Keratinocyte (primary cell): ENCODE data around the gene SYP. TPM values are rescaled to one million over a fixed set of nuclear protein-coding genes. Genes with fewer than 3 reads are reported as not detected.

ENCODE experiments used
- DNase-seq: peaks from one replicate; pipeline ENCODE4 v3.0.0-alpha.2; 2011; ENCODE audit warnings: low read depth, missing footprints, low spot score
- FAIRE-seq: peaks from 2 replicates; lab custom pipeline; 2011; peaks lifted over from hg19 to GRCh38; lab: Jason Lieb, UNC
- H2AFZ ChIP-seq: 2 replicates; pipeline ENCODE4 v1.6.0; 2012; ENCODE audit warnings: low read length, control low read depth, inconsistent platforms; ENCODE audit not compliant: control insufficient read depth
- H3K27ac ChIP-seq: 2 replicates; pipeline ENCODE4 v1.5.1; 2011; ENCODE audit warnings: low read length; ENCODE audit not compliant: control insufficient read depth, insufficient read depth
- H3K27me3 ChIP-seq: 3 replicates; pipeline ENCODE4 v1.6.0; 2011; ENCODE audit warnings: low read length; ENCODE audit not compliant: control insufficient read depth, insufficient read depth; ENCODE audit errors: extremely low read depth
- H3K36me3 ChIP-seq, 2 experiments: 2 replicates in 1 of 2; 3 replicates in 1 of 2; pipeline ENCODE4 v1.5.1; 2011; ENCODE audit warnings: low read length in 2 of 2, mild to moderate bottlenecking in 1 of 2; ENCODE audit not compliant: control insufficient read depth in 2 of 2, insufficient read depth in 2 of 2; ENCODE audit errors: extremely low read depth in 1 of 2
- H3K4me1 ChIP-seq: 3 replicates; pipeline ENCODE4 v1.5.1; 2011; ENCODE audit warnings: low read length; ENCODE audit not compliant: control insufficient read depth, insufficient read depth; ENCODE audit errors: extremely low read depth
- H3K4me2 ChIP-seq: 3 replicates; pipeline ENCODE4 v1.6.0; 2011; ENCODE audit warnings: low read depth, low read length; ENCODE audit not compliant: control insufficient read depth, insufficient read depth; ENCODE audit errors: extremely low read depth
- H3K4me3 ChIP-seq, 3 experiments: fragments of 200-600 bp in 1 of 3; sonication (generic) in 1 of 3; 2 replicates in 2 of 3; 3 replicates in 1 of 3; pipeline ENCODE4 v1.5.1; 2011 to 2016; ENCODE audit warnings: low read length in 3 of 3, mild to moderate bottlenecking in 3 of 3, control low read depth in 2 of 3, inconsistent platforms in 1 of 3, low read depth in 1 of 3, mixed read lengths in 1 of 3, mixed run types in 1 of 3, moderate library complexity in 1 of 3; ENCODE audit not compliant: control insufficient read depth in 2 of 3, insufficient read depth in 2 of 3; ENCODE audit errors: extremely low read depth in 1 of 3
- H3K79me2 ChIP-seq: 2 replicates; pipeline ENCODE4 v1.6.0; 2012; ENCODE audit warnings: low read length; ENCODE audit not compliant: control insufficient read depth, insufficient read depth
- H3K9ac ChIP-seq: 3 replicates; pipeline ENCODE4 v1.6.0; 2011; ENCODE audit warnings: low read length; ENCODE audit not compliant: control insufficient read depth, insufficient read depth; ENCODE audit errors: extremely low read depth
- H3K9me1 ChIP-seq: 3 replicates; pipeline ENCODE4 v1.6.0; 2011; ENCODE audit warnings: low read length; ENCODE audit not compliant: control insufficient read depth, insufficient read depth; ENCODE audit errors: extremely low read depth
- H3K9me3 ChIP-seq: 2 replicates; pipeline ENCODE4 v1.5.1; 2012; ENCODE audit warnings: low read depth, low read length; ENCODE audit not compliant: control insufficient read depth
- H4K20me1 ChIP-seq: 3 replicates; pipeline ENCODE4 v1.6.0; 2011; ENCODE audit warnings: low read length; ENCODE audit not compliant: control insufficient read depth, insufficient read depth; ENCODE audit errors: extremely low read depth
- CTCF ChIP-seq, 3 experiments: IDR thresholded peaks in 1 of 3; conservative IDR thresholded peaks in 1 of 3; optimal IDR thresholded peaks in 1 of 3; 2 replicates in 2 of 3; 3 replicates in 1 of 3; pipeline versions ENCODE3 to v1.5.1; 2011; ENCODE audit warnings: low read length in 3 of 3, mild to moderate bottlenecking in 3 of 3, moderate library complexity in 2 of 3, control low read depth in 1 of 3, inconsistent platforms in 1 of 3; ENCODE audit not compliant: insufficient read depth in 2 of 3; ENCODE audit errors: extremely low read depth in 1 of 3
- EZH2 ChIP-seq: IDR thresholded peaks from one replicate; pipeline ENCODE4 v1.6.1; 2012; ENCODE audit warnings: inconsistent platforms, mild to moderate bottlenecking, low read length, moderate library complexity
- dilution Hi-C: fragments of 300-500 bp; cut with MboI; formaldehyde crosslinking; loops from one replicate; pipeline ENCODE4 v1.7.0; 2020; ENCODE audit warnings: low sequenced_read_pairs; ENCODE audit not compliant: extremely low pct_ligation_motif_present
- polyA plus RNA-seq, 5 experiments: library from polyadenylated mRNA; depleted of rRNA in 3 of 5; stranded (reverse) in 3 of 5; stranded (forward) in 1 of 5; unstranded in 1 of 5; fragments of >200 nt; gene quantifications; 1 replicate in 1 of 5; 2 replicates in 3 of 5; 3 replicates in 1 of 5; pipeline versions ENCODE4 v1.2.1 to v1.2.3, GENCODE V29; 2011 to 2012; ENCODE audit warnings: missing spikeins in 2 of 5, low read depth in 1 of 5, low replicate concordance in 1 of 5

SYP gene
- polyA plus RNA-seq, 1 donor (not counting 4 experiments of a cell fraction or from before 2014, with no cell fraction given) = 0.07 TPM

- H2AFZ ChIP-seq = peak overlapping the region; percentile 22
Observed at GRCh38 chrX:49166914-49167739, 32.9 kb downstream of the SYP start.

GRCh38 chrX:49165901-49166881, 33.8 kb downstream of the SYP start:
- dilution Hi-C loops = no loop called here
- Histone ChIP-seq H3K4me1 (peaks cover 10% of the 10 kb centered on the region), H3K79me2 (no peaks in the 10 kb centered on the region), H3K27ac (peak overlapping the region; percentile 95), H3K9me3 (no peaks in the 10 kb centered on the region), H3K36me3 (no peaks in the 10 kb centered on the region), H3K9ac (peak overlapping the region; percentile 88), H3K9me1 (no peaks in the 10 kb centered on the region), H3K4me3 (peak overlapping the region; percentile 4 to 77 (median 43)), H3K4me2 (peak overlapping the region; percentile 83), H3K27me3 (no peaks in the 10 kb centered on the region), H2AFZ (no peak overlapping the region), H4K20me1 (no peaks in the 10 kb centered on the region)
- DNase-seq = peak; percentile 71
- peak; percentile 32 for FAIRE-seq
- TF ChIP-seq CTCF (optimal IDR thresholded peaks at IDR 0.05 in 1 of 3, IDR thresholded peaks at IDR 0.05 in 1 of 3, conservative IDR thresholded peaks at IDR 0.05 in 1 of 3; ENCODE audit: extremely low read depth in 1 of 3, insufficient read depth in 2 of 3, low read length in 3 of 3) (peak in 1 of 3 experiments; percentile 55), EZH2 (no peak)

More at GRCh38 chrX:49166914-49167739, 32.9 kb downstream of the SYP start:
- no peaks in the 10 kb centered on the region for H3K27me3 ChIP-seq
- FAIRE-seq (peak; percentile 58), DNase-seq (peak; percentile 65)
- no peak for TF ChIP-seq CTCF (optimal IDR thresholded peaks at IDR 0.05 in 1 of 3, IDR thresholded peaks at IDR 0.05 in 1 of 3, conservative IDR thresholded peaks at IDR 0.05 in 1 of 3; ENCODE audit: extremely low read depth in 1 of 3, insufficient read depth in 2 of 3, low read length in 3 of 3)
- TF ChIP-seq EZH2 = no peak
- no peaks in the 10 kb centered on the region for H3K9me3 ChIP-seq
- peak overlapping the region; percentile 43 to 77 (median 43) for H3K4me3 ChIP-seq
- peaks cover 10% of the 10 kb centered on the region for H3K4me1 ChIP-seq
- no peaks in the 10 kb centered on the region for H3K9me1 ChIP-seq
- H3K79me2 ChIP-seq = no peaks in the 10 kb centered on the region
- H3K27ac ChIP-seq = peak overlapping the region; percentile 95
- dilution Hi-C loops = no loop called here
- peak overlapping the region; percentile 88 for H3K9ac ChIP-seq
- H4K20me1 ChIP-seq = no peaks in the 10 kb centered on the region
- H3K36me3 ChIP-seq = no peaks in the 10 kb centered on the region
- peak overlapping the region; percentile 83 for H3K4me2 ChIP-seq
